ENCODE measurements around the gene RRM2. TPM values are rescaled to one million over a fixed set of nuclear protein-coding genes. Genes with fewer than 3 reads are reported as not detected.

RRM2 gene
- total RNA-seq, 4 donors from 2014 or later, result 1.3 to 5.3 TPM; not detected in 2

DNA sequence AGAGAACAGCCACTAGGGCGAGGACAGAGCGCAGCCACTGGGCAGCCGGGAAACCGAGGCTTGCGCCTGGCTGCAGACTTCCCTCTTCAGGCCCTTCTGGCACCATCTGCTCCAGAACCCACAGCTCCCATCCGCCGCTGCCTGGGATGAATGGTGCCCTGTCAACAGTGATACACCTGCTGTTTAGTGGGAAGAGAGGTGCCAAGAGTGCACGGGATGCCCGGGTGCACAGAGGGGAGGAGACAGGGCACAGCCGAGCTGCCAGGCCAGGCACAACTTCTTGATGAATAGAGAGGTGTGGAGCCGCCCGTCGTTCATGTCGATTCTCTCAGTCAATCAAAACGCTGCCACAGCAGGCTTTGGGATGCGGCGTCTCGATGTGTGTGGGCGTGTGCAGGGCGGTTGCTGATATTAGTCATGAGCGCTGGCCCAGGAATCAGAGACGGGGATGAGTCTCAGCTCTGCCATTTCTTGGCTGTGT, 39.5 kb downstream of the RRM2 start:
- TF ChIP-seq, protein P1, sequence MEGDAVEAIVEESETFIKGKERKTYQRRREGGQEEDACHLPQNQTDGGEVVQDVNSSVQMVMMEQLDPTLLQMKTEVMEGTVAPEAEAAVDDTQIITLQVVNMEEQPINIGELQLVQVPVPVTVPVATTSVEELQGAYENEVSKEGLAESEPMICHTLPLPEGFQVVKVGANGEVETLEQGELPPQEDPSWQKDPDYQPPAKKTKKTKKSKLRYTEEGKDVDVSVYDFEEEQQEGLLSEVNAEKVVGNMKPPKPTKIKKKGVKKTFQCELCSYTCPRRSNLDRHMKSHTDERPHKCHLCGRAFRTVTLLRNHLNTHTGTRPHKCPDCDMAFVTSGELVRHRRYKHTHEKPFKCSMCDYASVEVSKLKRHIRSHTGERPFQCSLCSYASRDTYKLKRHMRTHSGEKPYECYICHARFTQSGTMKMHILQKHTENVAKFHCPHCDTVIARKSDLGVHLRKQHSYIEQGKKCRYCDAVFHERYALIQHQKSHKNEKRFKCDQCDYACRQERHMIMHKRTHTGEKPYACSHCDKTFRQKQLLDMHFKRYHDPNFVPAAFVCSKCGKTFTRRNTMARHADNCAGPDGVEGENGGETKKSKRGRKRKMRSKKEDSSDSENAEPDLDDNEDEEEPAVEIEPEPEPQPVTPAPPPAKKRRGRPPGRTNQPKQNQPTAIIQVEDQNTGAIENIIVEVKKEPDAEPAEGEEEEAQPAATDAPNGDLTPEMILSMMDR (IDR thresholded peaks at IDR 0.05; ENCODE audit: low read depth), result no peak

DNA sequence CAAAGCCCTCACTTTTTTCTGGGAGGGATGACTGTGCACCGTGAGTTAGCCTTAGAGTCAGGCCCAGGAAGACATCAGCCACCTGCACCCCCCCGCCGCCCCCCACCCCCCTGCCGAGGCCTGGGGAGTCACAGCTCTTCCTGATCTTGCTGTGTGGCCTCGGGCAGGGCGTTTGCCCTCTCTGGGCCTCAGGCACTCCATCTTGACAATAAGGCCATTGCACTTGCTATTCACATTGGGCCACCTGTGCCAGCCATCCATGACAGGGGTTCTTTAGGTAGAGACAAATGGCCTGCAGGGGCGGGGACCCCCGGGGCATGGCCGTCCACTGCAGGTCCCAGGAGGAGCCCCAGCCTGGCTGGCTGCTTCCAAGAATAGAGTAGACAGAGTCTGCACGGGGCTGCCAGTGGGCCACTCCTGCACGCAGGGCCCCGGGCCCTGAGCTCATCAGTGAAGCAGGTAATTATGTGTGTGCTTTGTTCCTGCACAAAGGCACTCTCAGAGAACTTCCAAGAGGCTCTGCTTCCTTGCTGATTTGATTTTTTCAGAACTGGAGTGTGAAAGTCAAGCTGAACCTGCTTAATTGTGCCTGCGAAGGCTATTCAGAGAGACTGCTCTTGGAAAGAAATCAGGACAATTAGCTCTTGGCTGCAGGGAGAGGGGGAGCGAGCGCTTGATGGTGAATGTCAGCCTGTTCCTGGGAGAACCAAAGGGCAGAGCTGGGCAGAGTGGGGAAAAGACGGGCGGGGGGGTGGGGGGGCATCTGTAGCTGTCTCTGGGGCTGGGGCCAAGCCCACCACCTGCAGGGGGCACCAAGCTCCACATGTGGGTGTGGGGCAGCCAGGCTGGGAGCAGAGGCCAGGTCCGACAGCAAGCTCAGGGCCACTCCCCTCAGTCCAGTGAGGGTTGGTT, 40.3 kb downstream of the RRM2 start:
- TF ChIP-seq, protein P1 (IDR thresholded peaks at IDR 0.05; ENCODE audit: low read depth), result no peak

DNA sequence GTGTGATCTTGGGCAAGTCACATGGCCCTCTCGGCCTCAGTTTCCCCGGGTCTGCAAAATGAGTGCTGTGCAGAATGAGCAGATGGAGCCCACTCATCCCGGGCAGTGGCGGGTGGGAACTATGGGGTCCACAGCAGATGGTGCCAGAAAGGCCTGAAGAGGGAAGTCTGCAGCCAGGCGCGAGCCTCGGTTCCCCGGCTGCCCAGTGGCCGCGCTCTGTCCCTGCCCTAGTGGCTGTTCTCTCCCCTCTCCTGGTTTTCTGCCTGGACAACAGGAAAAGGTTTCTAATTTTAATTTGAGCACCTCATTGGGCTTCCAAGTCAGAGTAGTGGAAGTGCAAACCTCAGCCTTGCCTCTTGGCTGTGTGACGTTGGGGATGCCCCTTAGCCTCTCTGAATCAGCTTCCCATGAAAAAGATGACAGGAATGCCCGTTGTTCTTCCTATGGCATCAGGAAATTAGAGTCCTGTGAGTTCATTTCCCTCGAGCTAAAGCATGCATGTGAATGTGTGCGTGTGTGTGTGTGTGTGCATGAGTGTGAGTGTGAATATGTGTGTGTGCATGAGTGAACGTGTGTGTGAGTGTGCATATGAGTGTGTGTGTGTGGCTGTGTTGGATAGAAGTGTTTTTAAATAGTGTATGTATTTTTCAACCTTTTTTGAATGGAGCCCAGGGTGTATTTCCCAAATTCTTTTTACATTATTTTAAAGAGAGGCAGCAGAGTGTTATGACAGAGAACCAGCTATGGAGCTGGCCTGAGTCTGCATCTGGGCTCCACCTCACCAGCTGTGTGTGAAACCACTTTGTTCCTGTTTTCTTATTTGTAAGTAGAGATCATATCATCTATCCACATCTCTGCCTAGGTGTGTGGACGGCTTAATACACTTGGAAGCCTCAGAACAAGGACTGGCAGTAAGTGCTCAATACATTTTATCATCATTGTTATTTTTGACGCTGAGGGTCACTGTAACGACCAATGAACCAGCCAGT, 41.3 kb downstream of the RRM2 start:
- TF ChIP-seq, protein P1 (IDR thresholded peaks at IDR 0.05; ENCODE audit: low read depth), result no peak

DNA sequence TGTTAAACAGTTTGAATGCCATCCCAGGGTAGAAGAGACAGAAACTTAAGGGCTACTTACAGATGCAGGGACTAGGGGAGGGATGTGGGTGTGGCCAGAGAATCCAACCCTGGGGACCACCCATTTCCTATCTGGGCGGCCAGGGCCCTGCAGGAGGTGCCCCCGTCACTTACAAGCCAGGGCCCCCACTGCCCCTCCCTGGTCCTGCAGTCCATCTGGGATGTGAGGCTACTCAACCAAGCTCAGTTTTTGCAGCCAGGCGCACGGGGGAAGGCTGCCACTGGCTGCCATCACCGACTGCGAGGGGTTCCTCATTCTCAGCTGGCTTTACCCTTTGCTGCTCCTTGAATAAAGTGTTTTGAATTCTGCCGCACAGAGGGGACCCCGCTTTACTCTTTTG, 42.1 kb downstream of the RRM2 start:
- TF ChIP-seq, protein P1 (IDR thresholded peaks at IDR 0.05; ENCODE audit: low read depth), result no peak

DNA sequence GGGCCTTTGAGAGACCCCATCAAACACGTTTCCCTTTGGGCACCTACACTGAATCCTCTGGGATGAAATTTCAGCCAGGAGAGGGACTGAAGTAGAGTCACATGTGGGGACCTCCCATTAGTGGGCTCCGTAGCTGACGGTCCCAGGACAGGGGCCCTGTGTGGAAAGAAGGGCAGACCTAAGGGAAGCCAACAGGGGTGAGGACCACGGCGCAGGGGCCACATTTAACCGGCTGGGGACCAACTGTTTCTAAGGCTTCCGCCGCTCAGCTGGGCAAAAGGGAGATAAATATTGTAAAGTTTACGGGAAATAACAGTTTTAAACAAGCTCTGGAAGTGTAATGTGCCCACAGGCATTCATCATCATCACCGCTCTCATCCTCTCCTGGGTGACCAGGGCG, 42.7 kb downstream of the RRM2 start:
- TF ChIP-seq, protein P1 (IDR thresholded peaks at IDR 0.05; ENCODE audit: low read depth), result no peak

DNA sequence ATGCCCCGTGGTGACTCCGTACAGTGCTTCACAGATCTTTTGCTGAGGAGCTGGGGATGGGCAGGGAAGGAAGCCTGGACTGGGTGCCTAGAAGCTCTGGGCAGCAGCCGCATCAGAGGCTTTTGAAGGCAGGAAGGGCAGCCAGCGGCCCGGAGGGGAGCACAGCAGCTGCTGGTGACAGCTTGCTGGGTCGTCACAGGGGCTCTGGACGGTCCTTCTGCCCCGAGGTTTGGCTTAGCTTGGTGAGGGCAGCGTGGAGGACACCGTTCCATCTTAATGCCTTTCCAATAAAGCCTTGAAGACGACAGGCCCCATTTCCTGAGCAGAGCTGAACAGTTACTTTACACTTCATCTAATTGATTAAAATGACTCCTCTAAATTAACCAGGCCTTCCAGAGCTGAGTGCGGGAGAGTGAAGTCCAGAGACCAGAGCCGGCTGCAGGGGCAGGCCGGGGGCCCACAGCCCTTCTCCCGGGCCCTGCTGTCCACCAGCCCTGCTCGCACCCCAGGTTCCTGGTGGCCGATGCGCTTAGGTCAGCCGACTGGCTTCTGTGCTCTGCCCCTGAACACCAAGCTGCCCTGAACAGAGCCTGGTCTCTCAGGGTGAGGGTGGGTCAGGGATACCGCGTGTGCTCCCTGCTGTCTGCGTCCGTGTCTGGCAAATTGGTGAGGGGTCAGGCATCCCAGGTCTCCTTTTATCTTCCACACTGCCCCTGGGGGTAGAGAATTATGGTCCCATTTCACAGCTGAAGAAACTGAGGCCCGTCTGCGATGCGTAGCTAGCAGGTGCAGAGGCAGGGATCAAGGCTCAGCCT, 43.5 kb downstream of the RRM2 start:
- TF ChIP-seq, protein P1 (IDR thresholded peaks at IDR 0.05; ENCODE audit: low read depth), result no peak

Measured in subcutaneous adipose tissue (tissue), 4 donors.